Fibroblast of lung (primary cell): ENCODE data around the gene TUT1.

Experiments
- EZH2 ChIP-seq: IDR thresholded peaks from 2 replicates; pipeline ENCODE4 v1.5.1; 2012; ENCODE audit warnings: low read length, control low read depth, mild to moderate bottlenecking; ENCODE audit errors: missing control alignments
- TF ChIP-seq, protein P1 (sequence below), 2 donors: IDR thresholded peaks in 1 of 2; conservative IDR thresholded peaks in 1 of 2; 1 replicate in 1 of 2; 2 replicates in 1 of 2; pipeline ENCODE4 v1.5.1; 2011 to 2012; ENCODE audit warnings: low read length in 2 of 2, control low read depth in 1 of 2, inconsistent platforms in 1 of 2, low read depth in 1 of 2, mild to moderate bottlenecking in 1 of 2

DNA sequence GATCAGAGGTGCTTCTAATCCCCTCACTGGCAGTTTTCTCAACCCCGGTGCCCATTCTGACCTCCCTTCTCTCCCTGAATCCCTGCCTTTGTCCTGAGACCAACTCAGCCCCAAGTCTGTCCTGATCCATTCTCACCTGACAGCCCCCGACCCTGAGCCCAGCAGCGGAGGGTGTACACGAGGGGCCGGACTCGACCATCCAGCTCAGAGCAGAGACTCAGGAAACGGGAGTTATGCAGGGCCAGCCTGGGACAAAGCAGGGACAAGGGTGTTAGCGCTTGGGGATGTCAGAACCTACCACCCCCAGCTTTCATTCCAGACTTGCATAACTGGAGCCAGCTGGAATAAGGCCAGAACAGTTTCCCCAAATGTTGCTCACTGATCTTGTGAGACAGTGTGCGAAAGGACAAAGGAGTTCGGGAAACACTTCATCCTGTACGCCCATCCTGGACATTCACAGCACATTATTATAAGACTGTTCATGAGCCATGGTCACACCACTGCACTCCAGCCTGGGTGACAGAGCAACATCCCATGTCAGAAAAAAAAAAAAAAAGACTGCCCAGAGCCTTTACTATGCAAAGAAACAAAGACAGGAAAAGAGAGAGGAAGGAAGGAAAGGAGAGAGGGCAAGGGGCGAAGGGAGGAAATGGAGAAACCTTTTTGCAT lies 14.1 kb downstream of the TUT1 start:
- TF ChIP-seq, protein P1, sequence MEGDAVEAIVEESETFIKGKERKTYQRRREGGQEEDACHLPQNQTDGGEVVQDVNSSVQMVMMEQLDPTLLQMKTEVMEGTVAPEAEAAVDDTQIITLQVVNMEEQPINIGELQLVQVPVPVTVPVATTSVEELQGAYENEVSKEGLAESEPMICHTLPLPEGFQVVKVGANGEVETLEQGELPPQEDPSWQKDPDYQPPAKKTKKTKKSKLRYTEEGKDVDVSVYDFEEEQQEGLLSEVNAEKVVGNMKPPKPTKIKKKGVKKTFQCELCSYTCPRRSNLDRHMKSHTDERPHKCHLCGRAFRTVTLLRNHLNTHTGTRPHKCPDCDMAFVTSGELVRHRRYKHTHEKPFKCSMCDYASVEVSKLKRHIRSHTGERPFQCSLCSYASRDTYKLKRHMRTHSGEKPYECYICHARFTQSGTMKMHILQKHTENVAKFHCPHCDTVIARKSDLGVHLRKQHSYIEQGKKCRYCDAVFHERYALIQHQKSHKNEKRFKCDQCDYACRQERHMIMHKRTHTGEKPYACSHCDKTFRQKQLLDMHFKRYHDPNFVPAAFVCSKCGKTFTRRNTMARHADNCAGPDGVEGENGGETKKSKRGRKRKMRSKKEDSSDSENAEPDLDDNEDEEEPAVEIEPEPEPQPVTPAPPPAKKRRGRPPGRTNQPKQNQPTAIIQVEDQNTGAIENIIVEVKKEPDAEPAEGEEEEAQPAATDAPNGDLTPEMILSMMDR (conservative IDR thresholded peaks at IDR 0.05 in 1 of 2, IDR thresholded peaks at IDR 0.05 in 1 of 2; ENCODE audit: low read depth in 1 of 2, low read length in 2 of 2) = no peak
- no peak for TF ChIP-seq EZH2
